DND-41 (cell line): ENCODE measurements around the gene TRIB2.

Experiments used
- ATAC-seq: fragments of 200-7000 bp; cut with Tn5 transposase; 3 replicates; pipeline ENCODE4 v1.9.1; 2021; ENCODE audit warnings: low read depth; ENCODE audit not compliant: insufficient read depth
- DNase-seq: peaks from one replicate; pipeline ENCODE4 v3.0.0-alpha.2; 2020
- H2AFZ ChIP-seq: 2 replicates; pipeline ENCODE4 v1.6.0; 2012; ENCODE audit warnings: low read depth, low read length
- H3K27ac ChIP-seq: 2 replicates; pipeline ENCODE4 v1.5.1; 2012; ENCODE audit warnings: low read length, inconsistent platforms
- H3K27me3 ChIP-seq: fragments of 200-600 bp; sonication (generic); 2 replicates; pipeline ENCODE4 v1.6.0; 2012; ENCODE audit warnings: low read length, mild to moderate bottlenecking, inconsistent platforms; ENCODE audit not compliant: insufficient read depth, poor library complexity
- H3K36me3 ChIP-seq: 2 replicates; pipeline ENCODE4 v1.5.1; 2012; ENCODE audit warnings: low read length, inconsistent platforms; ENCODE audit not compliant: insufficient read depth
- H3K4me1 ChIP-seq: 2 replicates; pipeline ENCODE4 v1.5.1; 2012; ENCODE audit warnings: mild to moderate bottlenecking, low read length; ENCODE audit not compliant: insufficient read depth
- H3K4me2 ChIP-seq: 2 replicates; pipeline ENCODE4 v1.6.0; 2012; ENCODE audit warnings: mild to moderate bottlenecking, moderate library complexity, low read length, inconsistent platforms; ENCODE audit not compliant: insufficient read depth
- H3K4me3 ChIP-seq, 2 experiments: fragments of 200-600 bp in 1 of 2; shearing (Covaris generic) in 1 of 2; 2 replicates each; pipeline ENCODE4 v1.5.1; 2012 to 2016; ENCODE audit warnings: inconsistent platforms in 2 of 2, low read length in 2 of 2, mild to moderate bottlenecking in 2 of 2, low read depth in 1 of 2, moderate library complexity in 1 of 2
- H3K79me2 ChIP-seq: 2 replicates; pipeline ENCODE4 v1.6.0; 2012; ENCODE audit warnings: low read length, inconsistent platforms; ENCODE audit not compliant: insufficient read depth
- H3K9ac ChIP-seq: 2 replicates; pipeline ENCODE4 v1.6.0; 2012; ENCODE audit warnings: low read depth, mild to moderate bottlenecking, inconsistent platforms, low read length, moderate library complexity
- H3K9me3 ChIP-seq: 2 replicates; pipeline ENCODE4 v1.5.1; 2012; ENCODE audit warnings: low read length, moderate library complexity, mild to moderate bottlenecking, inconsistent platforms; ENCODE audit not compliant: insufficient read depth, severe bottlenecking
- H4K20me1 ChIP-seq: 2 replicates; pipeline ENCODE4 v1.6.0; 2012; ENCODE audit warnings: low read length; ENCODE audit not compliant: insufficient read depth
- EZH2 ChIP-seq: IDR thresholded peaks from 3 replicates; pipeline ENCODE4 v1.6.1; 2012; ENCODE audit warnings: borderline replicate concordance, low read depth, mild to moderate bottlenecking, moderate library complexity, low read length, inconsistent platforms; ENCODE audit not compliant: severe bottlenecking
- TF ChIP-seq, protein P1 (sequence below): IDR thresholded peaks from 2 replicates; pipeline ENCODE4 v1.5.1; 2012; ENCODE audit warnings: borderline replicate concordance, low read length, moderate library complexity, mild to moderate bottlenecking; ENCODE audit not compliant: poor library complexity, severe bottlenecking; ENCODE audit errors: extremely low read depth

TRIB2 gene

DNA sequence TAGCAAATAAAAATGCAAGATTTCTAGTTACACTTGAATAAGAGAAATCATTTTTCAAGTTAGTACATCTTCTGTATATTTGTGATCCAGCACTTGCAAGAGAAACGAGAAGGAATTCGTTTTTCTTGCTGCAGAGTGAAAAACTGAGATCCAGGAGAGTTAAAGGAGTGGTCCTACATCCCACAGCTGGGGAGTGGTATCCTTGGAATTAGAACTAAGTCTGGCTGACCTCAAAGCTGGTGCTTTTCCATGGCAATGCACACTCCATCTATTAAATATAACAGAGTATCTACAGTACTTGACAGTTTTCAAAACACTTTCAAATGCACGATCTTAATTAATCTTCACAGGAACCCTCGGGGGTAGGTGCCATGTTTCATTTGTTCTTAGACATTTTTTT, 46.8 kb downstream of the TRIB2 start:
- Histone ChIP-seq H2AFZ (no peak overlapping the region), H3K4me2 (no peak overlapping the region), H3K27me3 (no peaks in the 10 kb centered on the region), H3K79me2 (no peaks in the 10 kb centered on the region), H4K20me1 (no peaks in the 10 kb centered on the region), H3K9me3 (peaks cover 4% of the 10 kb centered on the region), H3K36me3 (no peaks in the 10 kb centered on the region), H3K4me3 (no peak overlapping the region), H3K4me1 (no peaks in the 10 kb centered on the region), H3K9ac (no peak overlapping the region), H3K27ac (no peak overlapping the region)
- TF ChIP-seq, protein P1, sequence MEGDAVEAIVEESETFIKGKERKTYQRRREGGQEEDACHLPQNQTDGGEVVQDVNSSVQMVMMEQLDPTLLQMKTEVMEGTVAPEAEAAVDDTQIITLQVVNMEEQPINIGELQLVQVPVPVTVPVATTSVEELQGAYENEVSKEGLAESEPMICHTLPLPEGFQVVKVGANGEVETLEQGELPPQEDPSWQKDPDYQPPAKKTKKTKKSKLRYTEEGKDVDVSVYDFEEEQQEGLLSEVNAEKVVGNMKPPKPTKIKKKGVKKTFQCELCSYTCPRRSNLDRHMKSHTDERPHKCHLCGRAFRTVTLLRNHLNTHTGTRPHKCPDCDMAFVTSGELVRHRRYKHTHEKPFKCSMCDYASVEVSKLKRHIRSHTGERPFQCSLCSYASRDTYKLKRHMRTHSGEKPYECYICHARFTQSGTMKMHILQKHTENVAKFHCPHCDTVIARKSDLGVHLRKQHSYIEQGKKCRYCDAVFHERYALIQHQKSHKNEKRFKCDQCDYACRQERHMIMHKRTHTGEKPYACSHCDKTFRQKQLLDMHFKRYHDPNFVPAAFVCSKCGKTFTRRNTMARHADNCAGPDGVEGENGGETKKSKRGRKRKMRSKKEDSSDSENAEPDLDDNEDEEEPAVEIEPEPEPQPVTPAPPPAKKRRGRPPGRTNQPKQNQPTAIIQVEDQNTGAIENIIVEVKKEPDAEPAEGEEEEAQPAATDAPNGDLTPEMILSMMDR = no peak
- TF ChIP-seq EZH2 = no peak
- no peak for ATAC-seq
- no peak for DNase-seq

DNA sequence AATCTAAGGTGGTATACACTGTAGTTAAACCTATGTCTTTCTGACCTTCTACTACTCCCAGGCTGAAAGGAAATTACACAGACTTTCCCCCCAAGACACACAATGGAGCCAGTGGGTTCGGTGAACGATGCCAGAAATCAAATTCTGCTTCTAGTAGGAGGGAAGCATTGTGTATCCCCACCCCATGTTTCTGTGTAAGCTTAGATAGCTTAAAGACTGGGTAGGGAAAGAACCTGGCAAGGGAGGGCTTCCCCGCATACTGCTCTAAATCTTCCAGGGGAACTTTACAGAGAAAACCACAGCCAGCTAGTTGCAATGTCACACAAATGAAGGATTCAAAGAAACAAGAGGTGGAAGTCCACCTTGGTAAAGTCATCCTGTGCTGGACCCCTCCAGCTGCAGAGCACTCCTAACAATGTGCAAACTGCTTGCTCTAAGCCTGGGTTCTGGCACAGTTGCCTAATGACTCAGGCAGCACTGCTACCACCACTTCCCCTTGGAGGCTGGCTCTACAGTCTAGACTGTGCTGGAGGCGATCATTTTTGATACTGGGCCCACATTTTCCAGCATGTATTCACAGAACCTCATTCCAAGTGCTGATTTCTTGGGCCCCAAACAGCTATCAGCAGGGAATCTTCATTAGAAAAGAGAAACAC, 47.5 kb downstream of the TRIB2 start:
- H3K27me3 ChIP-seq = no peaks in the 10 kb centered on the region
- no peaks in the 10 kb centered on the region for H3K79me2 ChIP-seq
- H3K4me2 ChIP-seq = no peak overlapping the region
- DNase-seq = no peak
- H3K36me3 ChIP-seq = no peaks in the 10 kb centered on the region
- no peak overlapping the region for H3K4me3 ChIP-seq
- no peak overlapping the region for H3K9ac ChIP-seq
- TF ChIP-seq, protein P1 = no peak
- TF ChIP-seq EZH2 = no peak
- no peak; the same call in 2 of the 3 replicates for ATAC-seq
- no peaks in the 10 kb centered on the region for H3K4me1 ChIP-seq
- no peak overlapping the region for H3K27ac ChIP-seq
- no peaks in the 10 kb centered on the region for H4K20me1 ChIP-seq
- peaks cover 4% of the 10 kb centered on the region for H3K9me3 ChIP-seq
- H2AFZ ChIP-seq = no peak overlapping the region

DNA sequence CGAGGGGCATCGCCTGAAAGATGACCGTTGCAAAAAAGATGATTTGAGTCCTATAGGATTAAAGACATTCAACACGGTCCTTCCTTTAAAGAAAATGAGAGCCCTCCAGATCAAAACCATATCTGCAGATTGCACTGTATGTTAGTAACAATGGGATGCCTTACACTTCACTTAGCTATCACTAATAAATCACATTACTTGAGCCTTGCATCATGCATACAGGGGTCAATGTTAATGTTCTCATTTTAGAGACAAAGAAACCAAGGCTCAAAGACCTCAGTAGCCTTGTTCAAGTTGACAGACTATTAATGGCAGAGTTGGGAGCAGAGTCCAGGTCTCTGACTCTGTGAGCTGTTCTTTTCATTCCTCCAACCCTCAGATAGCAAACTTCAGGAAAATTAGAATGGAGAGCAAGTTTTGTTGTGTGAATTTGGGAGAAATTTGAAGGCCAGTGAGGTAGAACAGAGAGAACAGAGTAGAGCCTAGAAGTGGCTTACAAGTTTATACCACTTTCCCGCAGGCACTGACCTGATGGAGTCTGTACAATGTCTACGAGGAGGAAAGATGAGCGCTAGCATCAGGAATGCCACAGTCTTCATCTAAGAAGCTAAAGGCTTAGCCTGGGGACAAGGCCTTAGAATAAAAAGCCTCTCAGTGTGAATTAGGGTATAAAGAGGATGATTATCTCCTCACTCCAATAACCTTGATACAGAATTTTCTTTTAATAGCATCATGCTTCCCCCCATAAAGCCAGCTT, 48.3 kb downstream of the TRIB2 start:
- Histone ChIP-seq H4K20me1 (no peaks in the 10 kb centered on the region), H3K27ac (no peak overlapping the region), H3K36me3 (no peaks in the 10 kb centered on the region), H2AFZ (no peak overlapping the region), H3K4me3 (no peak overlapping the region), H3K4me1 (no peaks in the 10 kb centered on the region), H3K79me2 (no peaks in the 10 kb centered on the region), H3K4me2 (no peak overlapping the region), H3K9ac (no peak overlapping the region), H3K27me3 (no peaks in the 10 kb centered on the region), H3K9me3 (peaks cover 4% of the 10 kb centered on the region)
- TF ChIP-seq, protein P1 = no peak
- TF ChIP-seq EZH2 = no peak
- ATAC-seq (no peak), DNase-seq (no peak)
